Left ventricle myocardium superior (tissue), 1 donor: Measurements from ENCODE around the gene PNPLA5. TPM values are rescaled to one million over a fixed set of nuclear protein-coding genes. Genes with fewer than 3 reads are reported as not detected.

Experiments used
- ATAC-seq: fragments of 200-7000 bp; cut with Tn5 transposase; one replicate; pipeline ENCODE4 v1.9.1; 2020; ENCODE audit warnings: mild to moderate bottlenecking, moderate library complexity
- DNase-seq: peaks from one replicate; pipeline ENCODE4 v3.0.0-alpha.2; 2020
- intact Hi-C: fragments of 100-400 bp; cut with micrococcal nuclease; formaldehyde crosslinking; loops from one replicate; pipeline ENCODE4 v1.11.0; 2022
- total RNA-seq: library from RNA; stranded (reverse); fragmentation: NEBNext Ultra II Directional; extraction: Animal tissue kit (Norgen Biotek cat#: 25700); gene quantifications from one replicate; pipeline ENCODE4 v1.2.1, GENCODE V29; 2021
- donor health status: DM: no; HTN: yes; CAD: no; lungs with severe emphysema.

PNPLA5 gene
- total RNA-seq, 1 donor from 2014 or later, result not detected

- intact Hi-C loops, result no loop called here
- ATAC-seq, result no peak
Measured at GRCh38 chr22:43845981-43846380, 45.8 kb downstream of the PNPLA5 start.

GRCh38 chr22:43844560-43845545 lies 47.0 kb downstream of the PNPLA5 start:
- DNase-seq (no peak), ATAC-seq (no peak)
- intact Hi-C loops, result no loop called here

More at GRCh38 chr22:43845981-43846380, 45.8 kb downstream of the PNPLA5 start:
- no peak for DNase-seq

- DNase-seq, result no peak
- intact Hi-C loops, result no loop called here
Measured at GRCh38 chr22:43843783-43844530, 47.9 kb downstream of the PNPLA5 start.

GRCh38 chr22:43841742-43842141 lies 50.1 kb downstream of the PNPLA5 start:
- no peak for DNase-seq
- intact Hi-C loops, result no loop called here

More at GRCh38 chr22:43843783-43844530, 47.9 kb downstream of the PNPLA5 start:
- ATAC-seq, result no peak

DNA sequence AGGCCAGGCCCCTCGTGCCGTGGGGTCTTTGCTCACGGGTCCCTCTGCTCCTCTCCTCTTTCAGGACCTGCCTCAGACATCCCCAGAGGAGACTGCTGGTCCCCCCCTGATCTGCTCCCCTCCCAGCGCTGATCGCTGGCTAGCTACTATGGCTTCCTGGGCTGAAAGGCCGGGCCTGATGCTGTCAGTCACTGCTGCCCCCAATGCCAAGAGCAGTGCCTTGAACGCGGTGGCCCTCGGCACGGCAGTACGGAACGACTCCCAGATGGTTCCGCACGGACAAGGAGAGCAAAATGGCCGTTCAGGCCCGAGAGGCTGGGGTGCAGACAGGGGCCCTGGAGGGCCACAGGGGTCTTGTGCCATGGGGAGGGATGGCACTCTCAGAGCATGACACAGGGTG lies 51.0 kb downstream of the PNPLA5 start:
- ATAC-seq (no peak), DNase-seq (no peak)
- intact Hi-C loops, result no loop called here

More at GRCh38 chr22:43841742-43842141, 50.1 kb downstream of the PNPLA5 start:
- ATAC-seq, result no peak

- DNase-seq (no peak), ATAC-seq (no peak)
- intact Hi-C loops, result no loop called here
Measured at GRCh38 chr22:43840431-43840830, 51.4 kb downstream of the PNPLA5 start.

GRCh38 chr22:43839781-43840180 lies 52.0 kb downstream of the PNPLA5 start:
- ATAC-seq (no peak), DNase-seq (no peak)
- intact Hi-C loops, result no loop called here

GRCh38 chr22:43838571-43839307 lies 53.1 kb downstream of the PNPLA5 start:
- ATAC-seq (no peak), DNase-seq (no peak)

GRCh38 chr22:43838161-43838560 lies 53.7 kb downstream of the PNPLA5 start:
- DNase-seq (no peak), ATAC-seq (no peak)
- intact Hi-C loops, result no loop called here

More at GRCh38 chr22:43838571-43839307, 53.1 kb downstream of the PNPLA5 start:
- intact Hi-C loops, result no loop called here

DNA sequence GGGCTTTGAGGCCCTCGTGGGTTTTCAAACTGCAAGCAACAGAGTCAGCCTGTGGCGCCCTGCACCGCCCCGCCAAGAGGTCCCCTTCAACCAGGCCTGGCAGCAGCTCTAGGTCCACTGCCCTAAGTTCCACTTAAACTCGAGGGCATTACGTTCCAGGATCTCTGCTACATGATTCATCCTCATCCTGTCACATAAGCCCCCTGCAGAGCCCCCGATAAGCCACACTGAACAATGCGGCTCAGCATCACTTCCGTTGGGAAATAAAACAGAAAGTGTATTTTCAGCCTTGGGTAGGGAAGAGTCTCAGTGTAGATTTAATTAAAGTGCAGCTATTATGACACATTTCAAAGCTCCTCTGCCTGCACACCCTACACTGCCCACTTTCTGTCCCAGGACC lies 54.1 kb downstream of the PNPLA5 start:
- intact Hi-C loops, result no loop called here
- ATAC-seq (no peak), DNase-seq (no peak)

DNA sequence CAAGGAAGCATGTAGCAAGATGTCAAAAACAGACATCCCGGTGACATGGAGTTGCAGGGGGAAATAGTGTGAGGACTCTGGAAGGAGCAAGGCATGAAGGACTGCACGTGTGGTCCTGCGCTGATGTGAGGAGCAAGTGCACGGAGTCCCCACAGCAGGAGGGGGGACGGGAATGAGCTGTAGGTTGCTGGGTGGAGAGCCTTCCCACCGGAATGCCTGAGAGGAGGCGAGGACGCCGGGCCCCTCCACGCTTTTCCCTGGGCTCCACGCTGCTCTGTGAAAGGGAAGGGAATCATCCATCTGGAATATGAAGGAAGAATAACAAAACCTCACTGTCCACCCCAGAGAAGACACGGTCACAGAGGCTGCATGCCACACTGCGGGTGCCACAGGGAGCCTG lies 56.1 kb downstream of the PNPLA5 start:
- intact Hi-C loops, result no loop called here
- no peak for DNase-seq
- no peak for ATAC-seq

GRCh38 chr22:43835166-43835565 lies 56.6 kb downstream of the PNPLA5 start:
- intact Hi-C loops, result no loop called here
- no peak for ATAC-seq
- DNase-seq, result no peak

- DNase-seq (peak; percentile 54), ATAC-seq (no peak)
- intact Hi-C loops, result no loop called here
Measured at GRCh38 chr22:43833286-43834240, 58.2 kb downstream of the PNPLA5 start.

DNA sequence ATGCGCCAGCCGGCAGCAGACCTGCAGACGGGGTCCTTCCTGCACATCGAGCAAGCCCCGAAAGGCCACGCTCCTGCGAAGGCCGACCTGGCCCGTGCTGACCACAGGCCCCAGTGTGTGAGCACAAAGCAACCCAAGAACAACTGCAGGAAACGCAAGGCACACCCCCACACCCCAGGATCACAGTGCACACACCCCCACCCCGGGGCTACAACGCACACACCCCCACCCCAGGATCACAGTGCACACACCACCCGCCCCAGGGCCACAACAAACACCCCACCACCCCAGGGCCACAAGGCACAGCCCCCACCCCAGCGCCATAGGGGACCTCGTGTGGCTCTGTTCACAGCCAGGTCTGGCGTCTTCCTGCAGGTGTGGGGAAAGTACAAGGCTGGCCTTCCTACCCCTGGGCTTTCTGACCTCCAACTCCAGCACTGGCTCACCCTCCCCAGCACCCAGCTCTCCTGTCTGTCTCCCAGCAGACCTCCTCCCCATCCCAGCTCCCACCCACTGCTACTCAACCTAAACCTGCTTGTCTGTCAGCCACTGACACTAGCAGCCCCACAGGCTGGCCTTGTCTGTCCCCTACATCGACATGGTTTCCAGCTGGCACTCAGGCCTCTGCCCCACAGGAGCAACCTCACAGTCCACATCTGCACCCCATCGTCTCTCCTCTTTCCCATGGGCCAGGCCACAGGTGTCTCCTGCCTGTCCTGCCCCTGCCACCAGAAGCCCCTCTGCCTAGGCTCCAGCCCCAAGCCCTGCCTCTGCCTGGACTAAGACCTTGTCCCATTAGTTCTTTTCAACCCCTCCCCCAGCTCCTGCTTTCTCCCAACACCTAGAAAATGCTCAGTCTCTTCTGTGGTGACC lies 59.2 kb downstream of the PNPLA5 start:
- DNase-seq, result no peak
- intact Hi-C loops, result no loop called here
- ATAC-seq, result no peak

GRCh38 chr22:43831561-43832392 lies 60.0 kb downstream of the PNPLA5 start:
- intact Hi-C loops, result no loop called here
- DNase-seq (no peak), ATAC-seq (no peak)

- DNase-seq (no peak), ATAC-seq (no peak)
- intact Hi-C loops, result no loop called here
Measured at GRCh38 chr22:43830931-43831560, 60.8 kb downstream of the PNPLA5 start.
